GM21447 (cell line): ENCODE results near the gene KREMEN2.

Source experiments
- ATAC-seq: cut with Tn5 transposase; IDR thresholded peaks from one replicate; pipeline ENCODE4 v1.9.1; 2021; ENCODE audit not compliant: unreplicated experiment

Gene KREMEN2

DNA sequence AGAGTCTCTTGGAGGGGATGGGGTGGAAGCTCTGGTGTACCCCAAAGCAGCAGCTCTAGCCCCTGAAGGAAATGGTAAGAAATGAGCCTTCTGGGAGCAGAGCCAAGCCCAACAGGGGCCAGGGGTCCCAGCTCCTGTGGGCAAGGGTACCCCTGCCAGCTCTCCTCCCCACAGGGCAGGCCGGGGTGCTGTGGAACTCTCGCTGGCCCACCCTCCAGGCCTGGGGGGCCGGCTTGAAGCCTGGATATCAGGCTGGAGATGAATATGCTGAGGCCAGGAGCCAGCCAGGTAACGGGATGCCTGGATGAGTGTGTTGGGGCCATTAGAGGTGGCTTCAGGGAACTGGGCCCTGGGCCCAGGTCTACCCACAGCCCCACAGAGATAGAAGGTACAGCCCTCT lies 36.5 kb downstream of the KREMEN2 start:
- ATAC-seq = no peak

DNA sequence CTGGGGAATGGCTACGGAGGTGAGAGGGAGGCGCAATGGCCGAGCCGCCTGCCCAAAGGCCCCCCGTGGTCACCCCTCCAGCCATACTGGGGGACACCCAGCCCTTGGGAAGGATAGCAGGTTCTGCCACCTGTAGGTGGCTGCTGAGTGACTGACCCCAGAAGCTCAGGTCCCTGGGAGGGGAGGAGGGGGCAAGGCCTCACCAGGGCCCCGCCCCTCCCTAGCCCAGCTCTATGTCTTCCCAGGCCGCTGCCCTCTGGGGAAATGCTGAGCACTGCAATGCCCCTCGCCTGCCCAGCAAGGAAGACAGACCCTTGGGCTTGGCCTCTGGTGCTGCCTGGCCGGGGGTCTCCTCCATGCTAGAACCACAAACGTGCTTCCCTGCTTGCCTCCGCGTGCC lies 37.2 kb downstream of the KREMEN2 start:
- no peak for ATAC-seq

DNA sequence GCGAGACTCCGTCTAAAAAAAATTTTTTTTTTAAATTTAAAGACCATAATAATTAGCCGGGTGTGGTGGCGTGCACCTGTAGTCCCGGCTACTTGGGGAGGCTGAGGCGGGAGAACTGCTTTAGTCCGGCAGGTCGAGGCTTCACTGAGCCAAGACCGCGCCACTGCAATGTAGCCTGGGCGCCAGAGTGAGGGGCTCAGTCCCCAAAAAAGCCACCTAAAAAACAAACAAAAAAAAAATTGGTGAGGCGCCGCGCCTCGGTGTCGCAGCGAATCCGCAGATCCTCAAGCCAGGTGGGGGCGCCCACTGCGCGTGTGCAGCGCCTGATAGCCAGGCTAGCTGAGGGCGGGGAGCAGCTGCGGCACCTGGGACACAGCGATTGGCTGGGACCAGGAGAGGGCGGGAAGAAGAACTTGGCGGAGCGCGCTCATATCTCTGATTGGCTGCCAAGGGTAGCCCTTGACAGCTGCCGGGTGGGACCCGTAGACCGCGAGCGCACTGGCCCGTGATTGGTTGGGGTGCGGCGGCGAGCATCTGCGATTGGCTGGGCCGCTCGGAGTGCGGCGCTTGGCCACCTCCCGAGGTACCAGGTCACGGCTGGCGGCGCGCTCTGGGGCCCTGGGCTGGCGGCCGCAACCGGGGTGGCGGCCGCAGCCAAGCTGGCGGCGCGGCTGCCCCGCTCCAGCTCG lies 39.7 kb downstream of the KREMEN2 start:
- ATAC-seq = peak; percentile 95

DNA sequence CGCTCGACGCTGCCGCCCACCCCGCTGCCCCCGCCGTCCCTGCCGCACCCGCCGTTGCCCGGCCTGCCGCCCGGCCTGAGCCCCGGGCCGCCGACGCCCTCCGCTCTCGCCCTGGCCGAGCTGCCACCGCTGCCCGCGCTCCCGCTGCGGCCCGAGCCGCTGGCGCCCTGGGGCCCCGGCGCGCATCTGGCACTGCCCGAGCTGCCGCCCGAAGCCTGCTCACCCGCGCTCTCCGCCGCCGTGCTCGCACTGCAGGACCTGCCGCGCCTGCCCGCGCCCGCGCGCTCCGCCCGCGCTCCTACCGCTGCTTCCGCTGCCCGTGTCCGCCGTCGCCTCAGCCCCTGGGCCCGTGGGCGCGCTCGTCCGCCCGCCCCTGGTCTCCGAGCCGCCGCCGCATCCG lies 40.2 kb downstream of the KREMEN2 start:
- peak; percentile 1 for ATAC-seq

DNA sequence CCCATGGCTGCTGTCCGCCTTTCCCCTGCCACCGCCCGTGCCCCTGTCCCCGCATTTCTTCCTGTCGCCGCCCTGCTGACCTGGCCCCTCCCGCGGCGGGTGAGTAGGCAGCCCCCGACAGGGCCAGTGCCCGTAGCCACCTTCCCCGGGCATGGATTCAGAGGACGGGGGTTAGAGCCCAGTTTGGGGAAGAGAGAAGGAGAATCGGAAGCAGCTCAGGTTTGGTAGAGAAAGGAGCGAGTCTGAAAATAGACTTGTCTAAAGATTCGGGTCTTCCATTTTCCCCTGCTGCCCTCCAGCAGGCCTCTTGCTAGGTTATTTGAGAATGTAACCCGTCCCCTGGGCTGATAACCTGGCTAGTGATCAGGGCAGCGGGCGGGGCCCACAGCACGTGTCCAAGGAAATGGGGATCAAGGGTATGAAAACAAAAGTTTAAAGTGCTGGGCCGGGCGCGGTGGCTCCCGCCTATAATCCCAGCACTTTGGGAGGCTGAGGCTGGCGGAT lies 40.8 kb downstream of the KREMEN2 start:
- ATAC-seq = no peak

DNA sequence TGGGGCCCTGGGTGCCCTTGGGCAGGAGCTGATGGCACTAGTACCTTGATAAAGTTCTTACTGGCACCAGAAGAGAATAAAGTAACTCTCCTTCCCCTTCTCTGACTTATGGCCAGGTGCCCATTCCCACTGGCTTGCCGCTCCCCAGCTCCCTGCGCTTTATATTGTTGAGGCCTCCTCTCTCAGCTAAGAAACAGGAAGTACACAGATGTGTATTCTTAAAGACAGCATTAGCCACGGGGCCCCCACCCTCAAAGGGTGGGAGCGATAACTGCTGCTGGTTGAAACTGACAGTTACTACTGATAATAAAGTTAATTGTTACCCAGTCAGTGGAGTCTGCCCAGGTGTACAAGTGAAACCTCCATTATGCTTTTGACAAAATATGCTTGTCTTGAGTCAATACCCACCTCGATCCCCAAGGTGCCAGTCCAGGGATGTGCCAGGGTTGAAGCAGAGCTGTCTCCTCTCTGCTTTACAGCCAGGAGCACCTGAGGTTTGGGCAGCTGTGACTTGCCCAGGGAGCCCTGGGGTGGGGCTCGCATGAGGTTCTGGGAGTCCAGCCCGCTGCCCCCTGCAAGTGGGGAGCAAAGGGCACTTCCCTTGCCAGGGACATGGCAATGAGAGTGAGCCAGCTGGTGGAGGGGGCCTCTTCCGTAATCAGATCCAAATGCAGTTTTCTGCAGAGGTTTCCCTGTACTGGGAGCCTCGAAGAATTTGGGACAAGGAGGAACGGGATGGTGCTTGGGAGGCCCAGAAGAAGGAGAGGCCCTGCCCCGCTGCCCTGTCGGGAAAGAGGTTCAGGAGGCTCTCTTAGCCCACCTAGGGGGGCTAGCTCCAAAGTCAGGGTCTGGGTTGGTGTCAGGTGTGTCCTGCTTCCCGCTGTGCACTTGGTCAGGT lies 43.2 kb downstream of the KREMEN2 start:
- no peak for ATAC-seq

DNA sequence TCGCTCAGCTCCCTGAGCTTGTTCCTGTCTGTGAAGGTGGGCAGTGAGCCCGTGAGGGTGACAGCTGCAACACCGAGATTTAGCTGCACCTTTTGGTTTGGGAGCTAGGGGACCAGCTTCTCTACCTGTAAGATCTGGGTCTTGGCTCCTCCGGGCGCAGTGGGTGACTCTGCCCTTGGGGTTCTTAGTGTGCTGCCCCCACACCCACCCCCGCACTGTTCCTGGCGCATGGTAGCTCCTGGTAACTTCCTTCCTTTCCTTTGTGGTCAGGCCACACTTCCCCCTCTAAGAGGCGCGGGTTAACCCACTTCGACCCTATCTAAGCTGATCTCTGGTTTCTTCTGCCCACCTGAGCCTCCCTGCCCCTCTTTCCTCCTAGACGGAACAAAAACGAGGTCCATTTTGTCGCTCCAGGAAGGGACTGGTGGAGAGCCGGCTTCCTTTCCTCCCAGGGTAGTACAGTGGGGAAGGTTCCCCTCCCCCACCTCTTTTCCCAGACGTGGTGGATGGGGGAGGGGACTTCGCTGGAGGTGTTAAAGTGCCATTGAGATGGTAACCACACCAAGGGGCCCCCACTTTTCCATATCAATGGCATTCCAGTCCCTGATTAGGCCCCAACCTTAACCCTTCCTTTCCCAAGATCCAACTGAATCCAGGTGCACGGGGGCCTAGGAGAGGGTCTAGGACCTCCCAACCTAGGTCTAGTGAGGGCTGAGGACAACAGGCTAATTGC lies 44.0 kb downstream of the KREMEN2 start:
- ATAC-seq = no peak

DNA sequence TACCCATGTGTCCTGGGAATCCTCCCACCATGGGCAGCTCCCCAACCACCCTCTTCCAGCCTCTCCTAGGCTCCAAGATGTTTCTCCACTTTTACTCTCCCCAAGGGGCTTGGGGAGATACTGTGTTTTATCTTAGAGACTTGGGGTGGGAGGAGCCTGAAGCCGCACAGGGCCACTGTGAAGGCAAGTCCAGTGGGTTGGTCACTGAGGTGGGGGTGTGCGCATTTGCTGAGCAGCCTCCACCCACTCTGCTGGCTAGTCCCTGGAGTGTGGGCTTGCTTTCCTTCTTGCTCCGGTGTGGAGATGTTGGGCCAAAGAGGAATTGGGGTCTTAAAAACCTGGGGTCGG lies 44.6 kb downstream of the KREMEN2 start:
- no peak for ATAC-seq

DNA sequence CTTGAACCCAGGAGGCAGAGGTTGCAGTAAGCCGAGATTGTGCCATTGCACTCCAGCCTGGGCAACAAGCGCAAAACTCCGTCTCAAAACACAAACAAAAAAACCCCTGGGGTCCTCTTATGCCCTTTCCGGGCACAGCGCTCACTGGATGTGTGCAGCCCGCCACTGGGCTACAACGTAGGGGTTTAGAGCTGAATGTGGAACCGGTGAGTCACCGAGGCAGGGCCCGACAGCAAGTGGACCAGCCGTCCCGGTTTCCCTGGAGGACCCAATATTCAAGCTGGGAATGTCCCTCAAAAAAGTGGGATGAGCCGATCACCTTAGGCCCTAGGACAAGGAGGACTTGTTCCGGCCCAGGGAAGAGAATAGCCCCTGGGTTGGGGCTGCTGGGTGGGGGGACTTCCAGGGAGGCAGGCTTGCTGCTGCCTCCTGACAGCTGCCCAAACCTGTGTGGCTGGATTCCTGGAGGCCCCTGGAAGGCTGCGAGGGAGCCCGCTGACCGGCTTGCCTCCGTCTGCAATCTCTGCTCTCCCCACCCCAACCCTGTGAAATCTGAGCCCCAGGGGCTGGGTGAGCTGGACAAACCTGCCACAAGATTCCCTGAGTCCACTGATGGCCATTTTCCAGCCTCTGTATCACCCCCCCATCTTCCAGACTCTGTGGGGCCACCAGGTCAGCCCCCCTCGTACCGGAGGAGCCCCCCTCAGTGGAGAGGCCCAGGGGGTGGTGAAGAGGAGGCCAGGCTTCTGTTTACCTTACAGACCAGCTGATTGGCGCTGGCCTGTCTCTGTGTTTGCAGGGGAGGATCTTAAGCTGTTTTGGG lies 45.7 kb downstream of the KREMEN2 start:
- no peak for ATAC-seq

DNA sequence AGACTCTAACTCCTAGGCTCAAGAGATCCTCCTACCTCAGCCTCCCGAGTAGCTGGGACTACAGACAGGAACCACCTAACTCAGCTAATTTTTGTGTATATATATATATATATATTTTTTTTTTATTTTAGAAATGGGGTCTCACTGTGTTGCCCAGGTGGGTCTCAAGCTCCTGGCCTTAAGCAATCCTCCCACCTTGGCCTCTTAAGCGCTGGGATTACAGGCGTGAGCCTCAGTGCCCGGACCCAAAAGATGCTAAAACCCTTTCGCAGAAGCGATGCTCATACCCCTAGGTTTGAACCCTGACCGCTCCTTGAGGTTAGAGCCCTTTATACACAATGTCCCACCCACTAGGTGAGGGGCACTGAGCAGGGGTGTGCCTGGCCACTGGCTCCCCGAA lies 46.4 kb downstream of the KREMEN2 start:
- ATAC-seq = no peak

DNA sequence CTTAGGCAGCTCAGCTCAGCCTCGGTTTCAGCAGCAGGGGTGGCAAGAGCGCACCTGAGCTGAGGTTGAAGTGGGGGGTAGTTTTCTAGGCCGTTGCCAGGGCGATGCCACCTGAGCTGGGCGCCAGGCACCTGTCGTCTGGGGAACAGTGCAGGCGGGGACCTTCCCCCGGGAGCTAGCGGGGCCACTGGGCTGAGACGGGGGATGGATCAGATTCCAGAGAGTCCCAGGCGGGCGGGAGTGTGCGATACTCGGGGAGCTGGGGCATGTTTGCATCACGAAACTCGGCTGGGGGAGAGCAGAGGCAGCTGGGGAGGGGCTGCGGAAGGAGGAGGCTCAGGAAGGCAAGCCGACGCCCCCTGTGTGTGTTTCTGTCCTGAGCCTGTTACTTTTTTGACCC lies 48.2 kb downstream of the KREMEN2 start:
- ATAC-seq = no peak

DNA sequence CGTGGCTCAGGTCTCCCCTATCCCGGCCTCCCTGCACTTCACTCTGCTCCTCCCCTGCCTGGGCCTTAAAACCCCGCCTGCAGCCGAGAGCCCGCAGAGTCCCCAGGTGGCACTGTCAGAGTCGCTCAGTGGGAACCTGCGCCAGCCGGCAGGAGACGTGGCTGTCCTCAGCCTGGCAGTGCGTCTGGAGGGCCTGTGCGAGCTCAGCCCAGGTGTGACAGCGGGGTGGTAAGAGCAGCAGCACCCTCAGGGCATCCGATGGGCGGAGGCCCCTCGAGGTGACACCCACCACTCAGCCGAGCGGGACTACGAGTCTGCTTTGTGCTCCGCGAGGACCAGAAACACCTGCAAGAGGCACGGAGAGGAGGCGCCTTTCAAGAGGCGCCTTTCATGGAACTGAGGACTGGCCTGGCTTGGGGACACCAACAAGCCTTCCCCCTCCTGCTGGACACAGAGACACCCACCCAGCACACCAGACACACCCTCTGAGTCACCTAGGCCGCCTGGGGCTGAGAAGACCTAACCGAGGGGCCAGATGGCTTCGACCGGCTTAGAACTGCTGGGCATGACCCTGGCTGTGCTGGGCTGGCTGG lies 48.8 kb downstream of the KREMEN2 start, which contains the start of gene CLDN9:
TSS of gene CLDN9 (plus strand) at position 96 of the 593 bp plus-strand sequence. CDS start at position 536, 440 bp downstream.
- no peak for ATAC-seq

DNA sequence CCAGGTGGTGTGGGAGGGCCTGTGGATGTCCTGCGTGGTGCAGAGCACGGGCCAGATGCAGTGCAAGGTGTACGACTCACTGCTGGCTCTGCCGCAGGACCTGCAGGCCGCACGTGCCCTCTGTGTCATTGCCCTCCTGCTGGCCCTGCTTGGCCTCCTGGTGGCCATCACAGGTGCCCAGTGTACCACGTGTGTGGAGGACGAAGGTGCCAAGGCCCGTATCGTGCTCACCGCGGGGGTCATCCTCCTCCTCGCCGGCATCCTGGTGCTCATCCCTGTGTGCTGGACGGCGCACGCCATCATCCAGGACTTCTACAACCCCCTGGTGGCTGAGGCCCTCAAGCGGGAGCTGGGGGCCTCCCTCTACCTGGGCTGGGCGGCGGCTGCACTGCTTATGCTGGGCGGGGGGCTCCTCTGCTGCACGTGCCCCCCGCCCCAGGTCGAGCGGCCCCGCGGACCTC lies 49.4 kb downstream of the KREMEN2 start:
- no peak for ATAC-seq

DNA sequence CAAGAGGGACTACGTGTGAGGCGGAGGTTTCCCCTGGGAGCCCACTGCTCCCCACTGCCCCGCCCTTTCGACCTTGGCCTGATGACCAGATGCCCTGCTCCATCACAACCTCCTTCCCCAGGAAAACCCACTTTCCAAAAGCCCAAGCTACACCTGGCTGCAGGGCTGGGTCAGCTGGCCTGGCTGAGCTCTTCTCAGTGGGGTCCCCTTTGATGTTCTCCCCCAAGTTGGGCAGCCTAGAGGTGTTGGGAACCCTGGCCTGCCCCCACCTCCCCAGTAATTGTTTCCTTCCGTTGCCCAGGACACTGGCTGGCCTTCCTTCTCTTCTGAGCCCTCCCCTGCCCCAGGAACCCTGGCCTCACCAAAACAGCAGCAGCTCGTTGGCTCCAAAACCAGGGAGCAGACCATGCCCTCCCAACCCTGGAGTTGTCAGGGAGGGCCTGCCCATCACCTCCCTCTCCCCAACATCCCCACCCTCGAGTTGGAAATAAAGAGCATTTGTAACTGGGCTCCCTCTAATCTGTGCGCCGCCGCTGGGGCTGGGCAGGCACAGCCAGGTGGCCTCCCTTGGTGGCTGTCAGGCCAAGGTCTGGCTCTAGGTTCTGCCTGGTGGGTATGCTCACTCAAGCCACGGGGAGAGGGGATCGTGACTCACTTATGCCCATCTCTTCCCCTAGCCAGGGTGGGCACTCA lies 50.1 kb downstream of the KREMEN2 start:
- ATAC-seq = no peak

DNA sequence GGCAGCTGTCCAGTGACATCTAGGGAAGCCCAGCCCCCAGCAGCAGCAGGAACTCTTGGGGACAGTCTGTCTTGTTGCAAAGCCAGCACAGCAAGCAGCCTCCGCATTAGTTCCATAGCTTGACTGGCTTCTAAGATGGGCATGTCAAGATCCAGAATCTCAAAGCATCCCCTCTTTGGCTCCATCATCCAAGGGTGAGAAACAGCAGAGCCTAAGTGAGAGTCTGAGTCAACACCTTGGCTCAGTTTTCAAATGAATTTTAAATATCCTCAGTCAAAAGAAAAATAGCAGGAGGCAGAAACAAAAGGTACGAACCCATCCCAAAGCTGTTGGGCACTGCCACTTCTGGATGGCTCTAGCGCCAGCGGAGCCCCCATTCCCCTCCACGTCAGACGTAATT lies 50.9 kb downstream of the KREMEN2 start:
- no peak for ATAC-seq

DNA sequence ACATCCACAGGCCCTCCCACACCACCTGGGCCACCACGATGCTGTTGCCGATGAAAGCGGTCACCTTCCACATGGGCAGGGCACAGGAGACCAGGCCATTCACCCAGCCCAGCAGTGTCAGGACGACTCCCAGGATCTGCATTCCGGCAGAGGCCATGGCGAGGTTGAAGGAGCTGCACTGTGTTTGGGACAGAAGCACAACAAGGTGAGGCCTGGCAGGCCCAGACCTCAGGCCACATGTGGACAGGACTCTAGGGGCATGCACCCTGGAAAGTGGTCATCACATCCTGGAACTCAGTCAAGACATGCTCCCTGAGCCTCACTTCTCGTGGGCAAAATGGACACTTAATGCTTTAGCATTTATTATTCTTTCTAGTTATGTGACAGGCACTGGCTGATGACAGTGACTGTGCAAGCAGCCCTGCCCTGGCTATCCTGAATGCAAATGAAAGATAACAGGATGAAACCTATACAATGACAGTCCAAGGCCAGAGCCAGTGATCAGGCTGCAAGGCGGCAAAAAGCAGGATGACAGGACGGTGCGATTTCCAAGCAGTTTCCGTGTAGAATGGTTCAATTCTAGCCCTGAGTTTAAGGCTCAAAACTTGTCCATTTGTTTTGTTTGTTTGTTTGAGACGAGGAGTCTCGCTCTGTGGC lies 51.9 kb downstream of the KREMEN2 start:
- no peak for ATAC-seq

DNA sequence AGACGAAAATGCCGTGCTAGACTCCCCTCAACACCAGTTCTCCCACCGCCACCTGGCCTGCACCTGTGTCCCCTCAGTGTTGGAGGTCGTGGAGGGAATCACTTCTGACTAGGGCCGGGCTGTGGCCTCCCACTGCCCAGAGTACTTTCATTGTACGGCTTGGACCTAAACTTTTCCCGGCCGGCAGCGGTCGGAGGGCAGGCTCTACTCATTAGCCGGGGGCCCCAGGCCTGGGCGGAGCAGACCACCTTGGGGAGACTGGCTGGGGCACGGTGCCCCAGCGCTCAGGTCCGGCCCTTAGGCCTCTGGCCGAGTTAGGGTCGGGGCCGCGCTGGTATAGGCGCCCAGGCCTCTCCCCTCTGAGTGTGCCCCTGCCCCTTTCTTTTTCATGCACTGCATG lies 53.3 kb downstream of the KREMEN2 start:
- ATAC-seq = no peak
